HCT116 (cell line): ENCODE data around the gene ST8SIA3. TPM values are rescaled to one million over a fixed set of nuclear protein-coding genes. Genes with fewer than 3 reads are reported as not detected.

Experiments used
- ATAC-seq: fragments of 200-7000 bp; cut with Tn5 transposase; 2 replicates; pipeline ENCODE4 v1.9.1; 2020; ENCODE audit warnings: mild to moderate bottlenecking, moderate library complexity
- BruUV-seq: library from RNA; stranded (reverse); fragments of 400-500 nt; replicated peaks from 2 replicates; lab custom pipeline; 2021; lab: Mats Ljungman, UMichigan
- CTCF ChIA-PET: fragments of 300-600 bp; sonication (Branson Sonifier 250); formaldehyde crosslinking; loops from one replicate; lab custom pipeline; 2021; ENCODE audit warnings: antibody characterized with exemption; lab: Charles Lee
- POLR2A ChIA-PET: fragments of 300-600, 350-600 bp; sonication (Branson Sonifier 250); formaldehyde crosslinking; loops from one replicate; lab custom pipeline; 2021; ENCODE audit warnings: antibody characterized with exemption; lab: Charles Lee
- RAD21 ChIA-PET, 2 experiments: fragments of 300-600 bp; sonication (Branson Sonifier 250); formaldehyde crosslinking; loops; one replicate each; lab custom pipeline; 2023; ENCODE audit warnings: low total read pairs in 2 of 2; ENCODE audit not compliant: uncharacterized antibody in 2 of 2, unreplicated experiment in 2 of 2, low non-redundant PET in 1 of 2; lab: Charles Lee
- DNase-seq: peaks from one replicate; pipeline ENCODE4 v3.0.0-alpha.2; 2010; ENCODE audit warnings: low read depth, low spot score
- H2AFZ ChIP-seq: fragments of 200-600 bp; shearing (Covaris generic), sonication (generic); 2 replicates; pipeline ENCODE4 v1.6.1; 2017; ENCODE audit warnings: low read depth, mixed run types, mixed read lengths, antibody characterized with exemption, low read length; ENCODE audit not compliant: poor library complexity, severe bottlenecking
- H3K27ac ChIP-seq: 2 replicates; pipeline ENCODE4 v1.5.1; 2012; ENCODE audit warnings: low read depth, low read length
- H3K27me3 ChIP-seq: fragments of 200-600 bp; sonication (generic); 2 replicates; pipeline ENCODE4 v1.6.1; 2016; ENCODE audit warnings: mixed run types, low read length, mixed read lengths; ENCODE audit not compliant: insufficient read depth
- H3K36me3 ChIP-seq, 2 experiments: fragments of 200-500 bp in 1 of 2; fragments of 200-600 bp in 1 of 2; sonication (Bioruptor generic) in 1 of 2; sonication (generic) in 1 of 2; 2 replicates each; pipeline versions ENCODE4 v1.5.1 to v1.6.1; 2014 to 2016; ENCODE audit warnings: low read length in 2 of 2, inconsistent platforms in 1 of 2, mixed read lengths in 1 of 2, mixed run types in 1 of 2; ENCODE audit not compliant: insufficient read depth in 2 of 2, control insufficient read depth in 1 of 2
- H3K4me1 ChIP-seq, 2 experiments: fragments of 200-600 bp in 1 of 2; sonication (generic) in 1 of 2; 2 replicates each; pipeline versions ENCODE4 v1.5.1 to v1.6.1; 2012 to 2017; ENCODE audit warnings: low read length in 2 of 2, inconsistent platforms in 1 of 2, mild to moderate bottlenecking in 1 of 2, mixed read lengths in 1 of 2, mixed run types in 1 of 2, moderate library complexity in 1 of 2; ENCODE audit not compliant: insufficient read depth in 2 of 2, control insufficient read depth in 1 of 2
- H3K4me2 ChIP-seq: fragments of 200-600 bp; sonication (generic); 2 replicates; pipeline ENCODE4 v1.6.1; 2017; ENCODE audit warnings: mixed run types, low read length, mixed read lengths
- H3K4me3 ChIP-seq, 2 experiments: fragments of 200-600 bp in 1 of 2; sonication (generic) in 1 of 2; replicated peaks in 1 of 2; 2 replicates each; pipeline ENCODE4 v1.5.1; 2011 to 2016; ENCODE audit warnings: low read length in 2 of 2, control low read depth in 1 of 2, low read depth in 1 of 2, mild to moderate bottlenecking in 1 of 2, mixed read lengths in 1 of 2, mixed run types in 1 of 2
- H3K79me2 ChIP-seq: fragments of 200-600 bp; sonication (generic); 2 replicates; pipeline ENCODE4 v1.6.1; 2017; ENCODE audit warnings: mild to moderate bottlenecking, mixed run types, low read length, moderate library complexity, mixed read lengths; ENCODE audit not compliant: insufficient read depth
- H3K9ac ChIP-seq: fragments of 200-600 bp; sonication (generic); 2 replicates; pipeline ENCODE4 v1.6.1; 2016; ENCODE audit warnings: low read length, mixed read lengths
- H3K9me2 ChIP-seq: fragments of 200-600 bp; sonication (generic), shearing (Covaris generic); 2 replicates; pipeline ENCODE4 v1.6.1; 2017; ENCODE audit warnings: mixed run types, mild to moderate bottlenecking, moderate library complexity; ENCODE audit not compliant: insufficient read depth
- H3K9me3 ChIP-seq, 2 experiments: fragments of 200-500 bp in 1 of 2; fragments of 200-600 bp in 1 of 2; sonication (Bioruptor generic) in 1 of 2; sonication (generic) in 1 of 2; 2 replicates each; pipeline ENCODE4 v1.6.1; 2014 to 2017; ENCODE audit warnings: low read length in 2 of 2, mixed read lengths in 2 of 2, inconsistent platforms in 1 of 2, low read depth in 1 of 2, mild to moderate bottlenecking in 1 of 2, mixed run types in 1 of 2, moderate library complexity in 1 of 2; ENCODE audit not compliant: control insufficient read depth in 1 of 2, insufficient read depth in 1 of 2
- H4K20me1 ChIP-seq: fragments of 200-600 bp; sonication (generic), shearing (Covaris generic); 2 replicates; pipeline ENCODE4 v1.6.1; 2017; ENCODE audit warnings: mixed run types, mild to moderate bottlenecking, moderate library complexity; ENCODE audit not compliant: insufficient read depth
- ATF3 ChIP-seq: IDR thresholded peaks from 2 replicates; pipeline ENCODE4 v1.6.1; 2012
- EZH2 ChIP-seq: fragments of 200-600 bp; sonication (generic); IDR thresholded peaks from 2 replicates; pipeline ENCODE4 v1.6.1; 2017; ENCODE audit warnings: antibody characterized with exemption, mixed run types
- EZH2phosphoT487 ChIP-seq: fragments of 200-600 bp; IDR thresholded peaks from 2 replicates; pipeline ENCODE4 v1.6.1; 2018; ENCODE audit warnings: antibody characterized with exemption, borderline replicate concordance
- FOSL1 ChIP-seq: IDR thresholded peaks from 2 replicates; pipeline ENCODE4 v1.6.1; 2012; ENCODE audit warnings: low read depth
- POLR2A ChIP-seq: IDR thresholded peaks from 2 replicates; pipeline ENCODE4 v1.7.0; 2011; ENCODE audit warnings: borderline replicate concordance; ENCODE audit not compliant: insufficient read depth, insufficient read length; ENCODE audit errors: extremely low read depth
- POLR2AphosphoS5 ChIP-seq: IDR thresholded peaks from 2 replicates; pipeline ENCODE4 v1.6.1; 2011; ENCODE audit warnings: mild to moderate bottlenecking, low read depth, low read length, moderate library complexity
- RAD21 ChIP-seq: IDR thresholded peaks from 2 replicates; pipeline ENCODE4 v1.6.1; 2012; ENCODE audit warnings: low read depth, mild to moderate bottlenecking
- SP1 ChIP-seq: IDR thresholded peaks from 2 replicates; pipeline ENCODE4 v1.6.1; 2012; ENCODE audit warnings: low read depth
- SRF ChIP-seq: IDR thresholded peaks from 2 replicates; pipeline ENCODE4 v1.6.1; 2012; ENCODE audit warnings: low read depth
- YY1 ChIP-seq: IDR thresholded peaks from 2 replicates; pipeline ENCODE4 v1.6.1; 2011; ENCODE audit warnings: low read length, low read depth, moderate library complexity, mild to moderate bottlenecking; ENCODE audit not compliant: insufficient replicate concordance; ENCODE audit errors: extremely low read depth
- ZFX ChIP-seq: fragments of 450-650 bp; IDR thresholded peaks from 2 replicates; pipeline ENCODE4 v1.6.1; 2017
- intact Hi-C: fragments of 100-400 bp; cut with micrococcal nuclease; formaldehyde crosslinking; loops from 2 replicates; pipeline ENCODE4 v1.10.0; 2022
- total RNA-seq: library from RNA; stranded (reverse); gene quantifications from one replicate; pipeline ENCODE4 v1.2.1, GENCODE V29; 2021; ENCODE audit not compliant: unreplicated experiment
- TF ChIP-seq, protein P1 (sequence below), 3 experiments: fragments of 200-600 bp in 1 of 3; sonication (generic) in 1 of 3; IDR thresholded peaks in 2 of 3; conservative IDR thresholded peaks in 1 of 3; 2 replicates each; pipeline ENCODE4 v1.5.1; 2012 to 2017; ENCODE audit warnings: low read depth in 2 of 3, low read length in 2 of 3, antibody characterized with exemption in 1 of 3, borderline replicate concordance in 1 of 3, control low read depth in 1 of 3, mild to moderate bottlenecking in 1 of 3, mixed read lengths in 1 of 3, mixed run types in 1 of 3, moderate library complexity in 1 of 3; ENCODE audit not compliant: insufficient read depth in 1 of 3

ST8SIA3 gene
- total RNA-seq, 1 experiment from 2014 or later = not detected

GRCh38 chr18:57352761-57353136 is 392 bp downstream of the ST8SIA3 start:
- RAD21 ChIA-PET = no interaction called here

More at GRCh38 chr18:57352761-57353136, 392 bp downstream of the ST8SIA3 start:
- CTCF ChIA-PET = no interaction called here
- Histone ChIP-seq H3K27me3 (peaks cover 26% of the 10 kb centered on the region), H4K20me1 (no peaks in the 10 kb centered on the region), H3K9me2 (no peaks in the 10 kb centered on the region), H3K4me3 (no peak overlapping the region), H3K9me3 (no peaks in the 10 kb centered on the region), H3K79me2 (no peaks in the 10 kb centered on the region), H3K36me3 (no peaks in the 10 kb centered on the region), H3K4me1 (no peaks in the 10 kb centered on the region), H3K4me2 (no peak overlapping the region), H3K9ac (no peak overlapping the region), H3K27ac (no peak overlapping the region), H2AFZ (no peak overlapping the region)
- POLR2A ChIA-PET = no interaction called here
- TF ChIP-seq ATF3 (no peak), SRF (no peak), EZH2 (no peak), RAD21 (no peak), FOSL1 (no peak), ZFX (no peak), POLR2A (no peak), SP1 (no peak), POLR2AphosphoS5 (no peak), YY1 (no peak), EZH2phosphoT487 (no peak)
- TF ChIP-seq, protein P1, sequence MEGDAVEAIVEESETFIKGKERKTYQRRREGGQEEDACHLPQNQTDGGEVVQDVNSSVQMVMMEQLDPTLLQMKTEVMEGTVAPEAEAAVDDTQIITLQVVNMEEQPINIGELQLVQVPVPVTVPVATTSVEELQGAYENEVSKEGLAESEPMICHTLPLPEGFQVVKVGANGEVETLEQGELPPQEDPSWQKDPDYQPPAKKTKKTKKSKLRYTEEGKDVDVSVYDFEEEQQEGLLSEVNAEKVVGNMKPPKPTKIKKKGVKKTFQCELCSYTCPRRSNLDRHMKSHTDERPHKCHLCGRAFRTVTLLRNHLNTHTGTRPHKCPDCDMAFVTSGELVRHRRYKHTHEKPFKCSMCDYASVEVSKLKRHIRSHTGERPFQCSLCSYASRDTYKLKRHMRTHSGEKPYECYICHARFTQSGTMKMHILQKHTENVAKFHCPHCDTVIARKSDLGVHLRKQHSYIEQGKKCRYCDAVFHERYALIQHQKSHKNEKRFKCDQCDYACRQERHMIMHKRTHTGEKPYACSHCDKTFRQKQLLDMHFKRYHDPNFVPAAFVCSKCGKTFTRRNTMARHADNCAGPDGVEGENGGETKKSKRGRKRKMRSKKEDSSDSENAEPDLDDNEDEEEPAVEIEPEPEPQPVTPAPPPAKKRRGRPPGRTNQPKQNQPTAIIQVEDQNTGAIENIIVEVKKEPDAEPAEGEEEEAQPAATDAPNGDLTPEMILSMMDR (IDR thresholded peaks at IDR 0.05 in 2 of 3, conservative IDR thresholded peaks at IDR 0.05 in 1 of 3; ENCODE audit: borderline replicate concordance in 1 of 3, insufficient read depth in 1 of 3, low read depth in 2 of 3, low read length in 2 of 3) = no peak
- intact Hi-C loops = no loop called here
- BruUV-seq = no TSS peak
- no peak for DNase-seq
- ATAC-seq = no peak
